Measurements from ENCODE around the gene LARGE1.

LARGE1 gene

GRCh38 chr22:33771136-33771535, 149.1 kb downstream of the LARGE1 start:
- no peak for ATAC-seq

DNA sequence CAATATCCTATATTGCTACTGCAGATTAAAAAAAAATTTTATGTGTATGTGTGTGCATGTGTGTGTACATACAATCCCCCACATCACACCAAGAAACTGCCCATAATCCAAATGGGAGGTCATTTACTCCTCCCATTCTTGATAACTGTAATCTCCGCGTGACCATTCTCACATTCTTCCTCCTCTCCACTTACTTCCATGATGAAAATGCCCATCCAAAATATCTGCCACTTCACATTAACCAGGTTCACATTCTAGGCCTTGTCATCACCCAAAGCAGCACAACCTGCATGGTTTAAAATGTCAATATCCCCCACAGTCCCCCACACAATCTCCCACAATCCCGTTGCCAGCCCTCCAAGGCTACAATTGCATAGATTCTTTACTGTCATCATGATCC, 149.6 kb downstream of the LARGE1 start:
- ATAC-seq: no peak

- ATAC-seq: no peak
Measured at GRCh38 chr22:33766091-33766490, 154.2 kb downstream of the LARGE1 start.

- no peak for ATAC-seq
Measured at GRCh38 chr22:33758961-33759360, 161.3 kb downstream of the LARGE1 start.

DNA sequence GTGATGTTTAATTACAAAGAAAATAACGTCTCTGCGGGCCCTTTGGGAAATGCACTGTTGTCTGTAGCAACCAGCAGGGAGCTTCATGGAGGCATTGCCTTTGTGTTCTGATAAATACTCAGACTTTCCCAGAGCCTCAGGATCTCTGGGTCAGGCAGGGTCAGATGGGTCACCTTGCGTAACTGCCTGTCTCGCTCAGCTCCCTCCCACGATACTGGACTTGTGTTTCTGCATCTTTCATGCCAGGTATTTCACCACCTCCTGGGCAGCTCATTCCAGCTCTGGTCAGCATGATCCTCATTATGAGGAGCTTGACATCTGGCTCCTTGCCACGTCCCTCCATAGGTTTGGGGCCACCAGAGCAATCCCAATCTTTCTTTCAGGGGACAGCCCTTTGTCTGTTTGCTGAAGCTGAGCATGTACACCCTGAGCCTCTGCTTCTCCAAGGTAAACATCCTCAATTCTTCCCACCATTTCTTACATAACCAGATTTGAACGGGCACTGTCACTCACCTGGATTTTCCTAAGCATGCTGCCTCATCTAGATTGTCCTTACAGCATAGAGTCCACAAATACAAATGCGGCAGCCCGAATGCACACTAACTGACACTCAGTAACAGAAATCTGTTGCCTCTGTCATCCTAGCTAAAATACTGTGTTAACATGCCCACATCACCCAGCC, 162.3 kb downstream of the LARGE1 start:
- no peak for ATAC-seq

DNA sequence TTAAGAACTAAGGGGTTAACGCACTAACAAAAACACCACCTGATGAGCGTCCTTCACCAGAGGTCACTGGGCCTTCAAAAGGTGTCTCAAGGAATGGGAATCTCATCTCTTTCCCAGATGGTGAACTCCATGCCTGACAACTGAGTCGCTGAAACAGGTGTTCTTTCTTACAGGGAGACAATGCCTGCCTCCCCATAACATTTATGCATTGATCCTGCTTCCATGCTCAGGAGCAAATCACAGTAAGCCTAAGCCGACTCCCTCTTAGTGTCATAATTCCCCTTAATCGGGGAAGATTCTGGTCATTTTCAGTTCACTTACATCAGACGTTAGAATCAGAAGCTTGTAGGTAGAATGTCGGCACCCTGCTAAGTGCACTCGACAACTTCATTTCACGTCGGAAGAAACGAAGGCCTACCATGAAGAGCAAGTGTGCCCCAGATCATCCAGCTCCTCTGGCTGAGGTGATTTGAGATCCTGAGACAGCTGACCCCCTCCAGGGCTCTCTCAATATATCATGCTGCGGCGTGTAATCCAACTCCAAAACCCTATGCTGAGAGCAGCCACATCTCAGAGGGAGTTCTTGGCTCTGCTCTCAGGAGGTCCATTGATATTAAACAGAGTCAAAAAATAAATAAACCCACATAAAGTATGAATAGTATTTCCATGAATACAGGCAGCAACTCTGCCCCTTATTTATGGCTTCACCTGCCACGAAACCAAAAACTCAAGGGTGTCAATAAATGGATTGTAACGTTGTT, 163.1 kb downstream of the LARGE1 start:
- no peak for ATAC-seq

GRCh38 chr22:33756508-33756949, 163.7 kb downstream of the LARGE1 start:
- ATAC-seq: no peak

DNA sequence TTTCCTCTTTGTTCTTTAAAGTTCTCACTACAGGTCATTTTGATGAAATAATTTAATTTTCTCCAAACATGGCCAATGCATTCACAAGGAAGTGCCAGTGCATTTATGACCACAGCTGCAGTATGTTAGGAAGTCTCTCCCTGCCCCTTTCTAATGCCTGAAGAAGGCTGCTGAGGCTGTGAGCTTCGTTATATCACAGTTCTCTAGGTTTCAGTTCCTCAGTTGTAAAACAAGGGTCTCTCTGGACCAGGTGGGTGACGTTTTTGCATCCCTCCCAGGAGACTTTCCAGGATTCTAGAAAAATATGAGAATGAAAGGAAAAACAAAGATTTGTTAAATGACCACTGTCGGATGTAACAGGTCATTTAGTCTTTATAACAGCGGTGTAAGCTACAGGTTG, 171.6 kb downstream of the LARGE1 start:
- ATAC-seq: no peak

GRCh38 chr22:33747576-33748180, 172.6 kb downstream of the LARGE1 start:
- no peak for ATAC-seq

DNA sequence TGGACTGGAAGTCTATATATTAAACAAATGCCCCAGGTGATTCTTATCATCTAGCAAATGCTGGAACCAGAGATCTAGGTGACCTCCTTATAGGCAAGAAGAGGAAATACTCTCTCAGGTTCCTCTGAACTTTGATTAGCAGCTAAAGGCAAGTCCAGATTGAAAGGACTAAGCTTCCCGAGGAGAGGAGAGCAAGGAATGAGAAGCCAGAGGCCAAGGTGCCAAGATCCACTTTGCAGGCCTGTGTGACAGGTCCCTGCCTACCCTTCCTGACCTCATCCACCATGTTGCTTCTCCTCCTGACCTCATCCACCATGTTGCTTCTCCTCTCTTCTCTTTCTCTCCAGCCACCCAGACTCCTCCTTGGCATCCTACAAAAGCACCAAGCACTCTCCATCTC, 173.2 kb downstream of the LARGE1 start:
- no peak for ATAC-seq

- no peak for ATAC-seq
Measured at GRCh38 chr22:33746501-33746928, 173.8 kb downstream of the LARGE1 start.

DNA sequence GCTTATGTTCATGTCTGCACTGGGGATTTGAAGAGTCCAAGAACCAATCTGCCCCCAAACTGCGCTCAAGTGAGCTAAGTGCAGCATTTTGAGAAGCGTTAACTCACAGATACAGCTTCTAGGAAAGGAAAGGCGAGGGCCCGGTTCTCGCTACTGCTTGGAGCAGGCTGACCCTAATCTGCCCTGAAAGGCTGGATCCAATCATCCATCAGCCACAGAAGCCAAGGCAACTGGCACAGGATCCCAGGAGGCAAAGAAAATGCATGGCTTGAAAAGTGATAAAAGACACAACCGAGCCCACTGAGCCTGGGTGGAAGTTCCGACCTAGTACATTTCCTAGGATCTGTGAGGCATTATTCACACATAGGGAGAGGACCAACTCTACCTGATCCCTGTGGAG, 174.8 kb downstream of the LARGE1 start:
- no peak for ATAC-seq

DNA sequence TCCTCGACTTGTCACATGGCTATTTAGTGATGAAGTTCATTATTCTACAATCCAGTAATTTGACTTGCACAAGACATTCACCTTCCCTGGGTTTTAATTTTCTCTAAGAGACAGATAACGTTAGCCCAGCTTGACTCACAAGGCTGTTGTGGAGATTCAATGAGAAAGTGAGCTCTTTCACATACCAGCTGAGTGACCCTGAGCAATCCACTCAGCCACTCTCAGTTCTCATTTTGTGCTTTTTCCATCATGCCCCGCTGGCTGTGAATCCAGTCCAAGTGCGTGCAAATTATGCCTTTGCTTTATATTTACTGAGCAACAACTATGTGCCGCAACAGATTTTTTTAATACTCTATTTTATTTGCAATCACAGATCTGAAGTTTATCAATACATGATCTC, 176.5 kb downstream of the LARGE1 start:
- ATAC-seq: no peak

DNA sequence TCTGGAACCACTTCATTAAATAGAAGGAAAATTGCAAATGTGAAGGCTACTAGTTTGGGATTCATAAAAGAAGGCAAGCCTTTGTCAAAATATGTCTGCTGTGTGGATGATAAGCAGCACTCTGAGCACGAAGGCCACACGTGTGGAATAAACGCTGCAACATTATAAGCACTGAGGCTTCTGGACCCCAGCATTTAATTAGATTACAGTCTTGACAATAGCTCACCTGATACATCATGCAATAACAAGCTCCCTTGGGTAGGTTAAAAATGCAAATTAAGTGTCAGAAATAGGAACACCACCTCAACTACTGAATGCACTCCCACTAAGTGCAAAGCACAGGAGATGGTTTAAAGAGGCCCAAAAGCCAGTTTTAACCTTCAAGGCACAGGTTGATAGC, 179.3 kb downstream of the LARGE1 start:
- ATAC-seq: no peak

- ATAC-seq: no peak
Measured at GRCh38 chr22:33739516-33739915, 180.8 kb downstream of the LARGE1 start.

DNA sequence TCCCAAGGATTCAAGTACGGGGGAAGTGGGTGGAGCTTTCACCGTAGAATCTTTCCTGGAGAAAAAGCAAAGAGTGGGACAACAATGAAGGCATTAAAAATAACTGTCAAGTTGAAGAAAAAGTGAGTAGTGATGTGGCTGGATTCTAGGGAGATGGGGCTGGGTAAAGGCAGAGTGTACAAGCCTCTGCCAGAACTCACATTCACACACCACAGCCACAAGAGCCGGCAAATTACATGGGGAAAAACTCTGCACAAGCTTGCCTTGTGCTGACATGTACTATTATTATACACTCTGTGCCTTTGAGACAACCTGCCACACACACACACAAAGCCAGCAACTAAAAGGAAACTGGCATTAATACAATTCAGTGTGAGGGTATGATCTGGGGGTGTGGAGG, 182.6 kb downstream of the LARGE1 start:
- no peak for ATAC-seq

GRCh38 chr22:33735978-33736377, 184.3 kb downstream of the LARGE1 start:
- no peak for ATAC-seq

- ATAC-seq: no peak
Measured at GRCh38 chr22:33728847-33729246, 191.4 kb downstream of the LARGE1 start.

DNA sequence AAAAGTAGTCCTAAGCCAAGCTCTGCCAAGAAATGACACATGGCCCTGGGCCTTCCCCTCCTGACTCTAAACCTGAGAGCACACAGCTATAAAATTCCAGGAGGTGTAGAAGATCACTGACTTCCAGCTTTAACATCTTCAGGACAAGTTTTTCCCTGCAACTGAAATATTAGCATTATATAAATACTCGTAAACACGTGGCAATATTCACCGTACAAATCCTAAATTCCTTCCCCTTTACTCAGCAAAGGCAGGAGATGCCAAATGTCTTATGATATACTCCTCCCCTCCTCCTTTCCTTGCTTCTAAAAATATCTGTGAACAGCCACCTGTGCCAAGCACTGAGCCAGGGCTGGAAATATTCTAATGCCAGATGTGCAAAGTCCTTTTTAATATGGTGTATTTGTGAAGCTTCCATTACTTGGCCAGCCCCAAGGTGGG, 194.0 kb downstream of the LARGE1 start:
- no peak for ATAC-seq

- no peak for ATAC-seq
Measured at GRCh38 chr22:33723915-33724314, 196.4 kb downstream of the LARGE1 start.

- no peak for ATAC-seq
Measured at GRCh38 chr22:33722816-33723215, 197.5 kb downstream of the LARGE1 start.

GRCh38 chr22:33720166-33720878, 200.0 kb downstream of the LARGE1 start:
- no peak for ATAC-seq

- no peak for ATAC-seq
Measured at GRCh38 chr22:33717694-33718396, 202.4 kb downstream of the LARGE1 start.

All from activated CD4-positive, CD25-positive, alpha-beta regulatory T cell treated with anti-CD3 and anti-CD28 coated beads, Interleukin-2, amount 50 U/mL, for 24 hours (primary cell).